Cardiac fibroblast (primary cell): Measurements from ENCODE around the gene THPO.
A peak's percentile ranks its signal among the peaks of the same experiment; 100 is the strongest.

Experiments used
- DNase-seq, 2 donors: peaks; one replicate each; pipeline versions ENCODE4 v3.0.0 to v3.0.0-alpha.2; 2010; ENCODE audit warnings: low read depth in 2 of 2
- H3K4me3 ChIP-seq, 2 donors: replicated peaks in 1 of 2; 1 replicate in 1 of 2; 2 replicates in 1 of 2; pipeline ENCODE4 v1.5.1; 2011; ENCODE audit warnings: low read depth in 2 of 2, low read length in 2 of 2, mild to moderate bottlenecking in 2 of 2, moderate library complexity in 1 of 2
- TF ChIP-seq, protein P1 (sequence below): IDR thresholded peaks from one replicate; pipeline ENCODE4 v1.5.1; 2011; ENCODE audit warnings: low read depth, mild to moderate bottlenecking, low read length, inconsistent platforms

Gene THPO

DNA sequence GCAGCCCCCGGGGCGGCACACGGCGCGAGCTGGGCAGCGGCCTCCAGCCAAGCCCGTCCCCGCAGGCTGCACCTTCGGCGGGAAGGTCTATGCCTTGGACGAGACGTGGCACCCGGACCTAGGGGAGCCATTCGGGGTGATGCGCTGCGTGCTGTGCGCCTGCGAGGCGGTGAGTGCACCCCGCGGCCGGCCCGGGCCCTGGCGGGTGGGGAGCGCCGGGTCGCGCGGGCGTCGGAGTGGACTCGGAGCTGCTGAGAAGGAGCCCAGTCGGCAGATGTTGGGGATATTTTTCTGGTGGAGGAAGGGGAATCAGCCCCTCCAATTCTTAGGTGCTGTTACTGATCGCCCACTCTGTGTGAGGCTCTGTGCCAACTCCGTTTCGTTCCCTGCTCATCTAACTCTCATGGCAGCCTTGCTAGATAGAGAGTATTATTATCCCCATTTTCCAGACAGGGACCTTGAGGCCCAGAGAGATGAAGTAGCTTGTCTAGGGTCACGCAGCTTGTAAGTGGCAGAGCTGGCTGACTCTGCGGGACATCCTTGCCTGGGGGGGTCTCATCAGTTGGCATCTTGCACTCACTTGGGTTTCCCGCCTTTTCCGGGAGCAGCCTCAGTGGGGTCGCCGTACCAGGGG lies 2.7 kb upstream of the THPO start:
- TF ChIP-seq, protein P1, sequence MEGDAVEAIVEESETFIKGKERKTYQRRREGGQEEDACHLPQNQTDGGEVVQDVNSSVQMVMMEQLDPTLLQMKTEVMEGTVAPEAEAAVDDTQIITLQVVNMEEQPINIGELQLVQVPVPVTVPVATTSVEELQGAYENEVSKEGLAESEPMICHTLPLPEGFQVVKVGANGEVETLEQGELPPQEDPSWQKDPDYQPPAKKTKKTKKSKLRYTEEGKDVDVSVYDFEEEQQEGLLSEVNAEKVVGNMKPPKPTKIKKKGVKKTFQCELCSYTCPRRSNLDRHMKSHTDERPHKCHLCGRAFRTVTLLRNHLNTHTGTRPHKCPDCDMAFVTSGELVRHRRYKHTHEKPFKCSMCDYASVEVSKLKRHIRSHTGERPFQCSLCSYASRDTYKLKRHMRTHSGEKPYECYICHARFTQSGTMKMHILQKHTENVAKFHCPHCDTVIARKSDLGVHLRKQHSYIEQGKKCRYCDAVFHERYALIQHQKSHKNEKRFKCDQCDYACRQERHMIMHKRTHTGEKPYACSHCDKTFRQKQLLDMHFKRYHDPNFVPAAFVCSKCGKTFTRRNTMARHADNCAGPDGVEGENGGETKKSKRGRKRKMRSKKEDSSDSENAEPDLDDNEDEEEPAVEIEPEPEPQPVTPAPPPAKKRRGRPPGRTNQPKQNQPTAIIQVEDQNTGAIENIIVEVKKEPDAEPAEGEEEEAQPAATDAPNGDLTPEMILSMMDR, result no peak
- H3K4me3 ChIP-seq, result no peak overlapping the region
- DNase-seq, result no peak

DNA sequence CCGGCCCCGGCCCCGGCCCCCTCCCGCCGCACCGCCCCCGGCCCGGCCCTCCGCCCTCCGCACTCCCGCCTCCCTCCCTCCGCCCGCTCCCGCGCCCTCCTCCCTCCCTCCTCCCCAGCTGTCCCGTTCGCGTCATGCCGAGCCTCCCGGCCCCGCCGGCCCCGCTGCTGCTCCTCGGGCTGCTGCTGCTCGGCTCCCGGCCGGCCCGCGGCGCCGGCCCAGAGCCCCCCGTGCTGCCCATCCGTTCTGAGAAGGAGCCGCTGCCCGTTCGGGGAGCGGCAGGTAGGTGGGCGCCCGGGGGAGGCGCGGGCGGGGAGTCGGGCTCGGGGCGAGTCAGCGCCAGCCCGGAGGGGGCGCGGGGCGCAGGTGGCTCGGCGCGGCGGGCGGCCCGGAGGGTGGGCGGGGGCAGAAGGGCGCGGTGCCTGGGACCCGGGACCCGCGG lies 2.2 kb upstream of the THPO start:
- TF ChIP-seq, protein P1, result no peak
- peak; percentile 16 to 46 for DNase-seq
- no peak overlapping the region for H3K4me3 ChIP-seq

DNA sequence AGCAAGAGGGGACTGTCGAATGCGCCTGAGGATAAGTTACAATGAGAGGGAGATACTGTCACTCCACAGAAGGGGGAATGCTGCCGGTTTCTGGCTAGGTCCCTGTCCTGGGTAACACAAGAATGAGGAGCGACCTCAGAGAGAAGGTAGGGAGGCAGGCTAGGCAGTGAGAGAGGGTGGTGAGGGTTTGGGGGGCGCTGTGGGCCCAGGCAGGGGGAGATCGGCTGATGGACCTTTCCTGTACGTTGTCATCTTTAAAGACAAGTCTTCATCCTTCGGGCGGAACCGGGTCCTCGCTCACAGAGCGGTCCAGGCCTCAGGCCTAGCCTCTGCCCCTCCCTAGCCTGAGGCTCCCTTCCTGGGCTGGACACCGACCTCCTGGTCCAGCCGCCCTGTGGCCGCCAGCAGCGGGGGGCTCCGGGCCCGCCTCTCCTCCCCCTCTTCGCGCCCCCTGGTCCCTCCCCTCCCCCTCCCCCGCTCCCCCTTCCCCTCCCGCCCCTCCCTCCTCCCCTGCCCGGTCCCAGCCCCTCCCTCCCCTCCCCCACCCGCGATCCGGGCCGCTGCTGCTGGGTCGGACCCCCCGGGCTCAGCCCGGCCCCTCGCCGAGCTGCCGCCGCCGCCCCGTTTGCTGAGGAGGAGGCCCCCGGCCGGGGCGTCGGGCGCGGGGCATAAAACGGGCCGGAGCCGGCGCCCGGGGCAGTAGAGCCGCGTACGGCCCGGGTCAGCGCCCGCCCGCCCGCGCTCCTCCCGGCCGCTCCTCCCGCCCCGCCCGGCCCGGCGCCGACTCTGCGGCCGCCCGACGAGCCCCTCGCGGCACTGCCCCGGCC lies 1.6 kb upstream of the THPO start, which contains the start of gene CHRD:
Gene CHRD, plus strand, starts transcription at position 697 of the 827 bp plus-strand sequence. CDS start 265 bp downstream, outside the sequence.
- no peak for DNase-seq
- H3K4me3 ChIP-seq, result no peak within 1 kb of the TSS
- TF ChIP-seq, protein P1, result no peak

GRCh38 chr3:184378651-184379357 lies 797 bp upstream of the THPO start:
- H3K4me3 ChIP-seq, result no peak overlapping the region
- no peak for DNase-seq
- TF ChIP-seq, protein P1, result no peak

GRCh38 chr3:184377374-184377773 lies 633 bp downstream of the THPO start:
- DNase-seq, result no peak
- TF ChIP-seq, protein P1, result no peak

DNA sequence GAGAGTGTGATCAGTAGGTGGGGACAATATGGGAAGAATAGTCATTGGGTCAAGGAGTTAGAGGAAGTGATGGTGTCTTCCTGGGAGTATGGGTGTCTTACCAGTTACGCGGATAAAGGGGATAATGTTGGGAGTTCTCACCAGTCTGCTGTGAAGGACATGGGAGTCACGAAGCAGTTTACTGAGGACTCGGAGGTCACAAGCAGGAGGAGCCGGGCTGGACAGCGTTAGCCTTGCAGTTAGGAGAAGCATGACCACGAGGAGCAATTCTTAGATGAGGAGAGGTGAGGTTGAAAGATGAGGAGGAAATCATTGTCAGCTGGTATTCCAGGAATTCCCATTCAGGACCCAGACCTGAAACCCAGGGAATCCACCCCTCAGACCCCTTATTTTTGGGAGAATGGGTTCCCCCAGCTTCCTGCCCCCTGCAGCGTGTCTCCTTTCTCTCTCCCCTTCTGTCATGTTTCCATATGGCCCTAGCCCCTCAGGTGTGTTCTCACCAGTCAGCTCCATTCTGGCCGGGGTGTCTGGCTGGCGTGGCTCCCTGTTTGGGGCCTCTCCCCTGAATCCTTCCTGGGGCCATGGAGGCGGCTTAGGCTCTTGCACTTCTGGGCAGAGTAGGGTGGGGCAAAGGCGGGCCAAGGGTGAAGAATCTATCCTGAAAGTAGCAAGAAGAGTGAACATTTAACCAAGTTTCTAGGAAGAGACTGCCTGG lies 2.1 kb downstream of the THPO start:
- no peak overlapping the region for H3K4me3 ChIP-seq
- TF ChIP-seq, protein P1, result no peak
- no peak for DNase-seq

More at GRCh38 chr3:184377374-184377773, 633 bp downstream of the THPO start:
- no peak overlapping the region for H3K4me3 ChIP-seq
